Liver (tissue), 9 donors: ENCODE measurements around the gene COX19. TPM values are rescaled to one million over a fixed set of nuclear protein-coding genes. Genes with fewer than 3 reads are reported as not detected.
"Not testable (repeated sequence)": the region's sequence is repeated elsewhere in the genome, so short reads cannot be mapped to it uniquely, and the experiment has no call there.

Experiments
- DNase-seq: peaks from one replicate; pipeline ENCODE4 v3.0.0-alpha.2; 2017; ENCODE audit warnings: low spot score
- H3K27ac ChIP-seq, 2 donors: one replicate each; pipeline ENCODE4 v1.7.0; 2013; ENCODE audit warnings: inconsistent platforms in 2 of 2, low read length in 2 of 2, control low read depth in 1 of 2, low read depth in 1 of 2, mild to moderate bottlenecking in 1 of 2
- H3K27me3 ChIP-seq, 4 donors: one replicate each; pipeline versions ENCODE4 v1.6.1 to v1.7.0; 2013; ENCODE audit warnings: low read length in 3 of 4, inconsistent platforms in 1 of 4, mild to moderate bottlenecking in 1 of 4, moderate library complexity in 1 of 4; ENCODE audit not compliant: control insufficient read depth in 4 of 4, insufficient read depth in 4 of 4
- H3K36me3 ChIP-seq, 4 donors: one replicate each; pipeline versions ENCODE4 v1.6.1 to v1.7.0; 2013; ENCODE audit warnings: low read length in 3 of 4, mild to moderate bottlenecking in 3 of 4, low read depth in 1 of 4, moderate library complexity in 1 of 4; ENCODE audit not compliant: control insufficient read depth in 4 of 4, insufficient read depth in 3 of 4
- H3K4me1 ChIP-seq, 4 donors: one replicate each; pipeline versions ENCODE4 v1.6.1 to v1.7.0; 2013; ENCODE audit warnings: low read length in 3 of 4, mild to moderate bottlenecking in 3 of 4, moderate library complexity in 1 of 4; ENCODE audit not compliant: control insufficient read depth in 4 of 4, insufficient read depth in 4 of 4
- H3K4me3 ChIP-seq, 3 donors: one replicate each; pipeline versions ENCODE4 v1.6.1 to v1.7.0; 2013; ENCODE audit warnings: low read length in 3 of 3, control low read depth in 1 of 3, low read depth in 1 of 3, mild to moderate bottlenecking in 1 of 3
- H3K9ac ChIP-seq, 2 donors: one replicate each; pipeline ENCODE4 v1.7.0; 2013; ENCODE audit warnings: low read length in 2 of 2, mild to moderate bottlenecking in 2 of 2, moderate library complexity in 2 of 2, control low read depth in 1 of 2, low read depth in 1 of 2
- H3K9me3 ChIP-seq, 4 donors: one replicate each; pipeline versions ENCODE4 v1.6.1 to v1.7.0; 2013; ENCODE audit warnings: low read length in 3 of 4; ENCODE audit not compliant: control insufficient read depth in 4 of 4
- EGR1 ChIP-seq, 2 donors: IDR thresholded peaks; 2 replicates each; pipeline ENCODE4 v1.6.1; 2016 to 2018; ENCODE audit warnings: antibody characterized with exemption in 2 of 2, low read depth in 2 of 2
- FOXA1 ChIP-seq: IDR thresholded peaks from 2 replicates; pipeline ENCODE4 v1.6.1; 2016; ENCODE audit warnings: antibody characterized with exemption
- FOXA2 ChIP-seq: IDR thresholded peaks from 2 replicates; pipeline ENCODE4 v1.6.1; 2016; ENCODE audit warnings: antibody characterized with exemption
- GABPA ChIP-seq, 2 donors: IDR thresholded peaks in 1 of 2; conservative IDR thresholded peaks in 1 of 2; 2 replicates each; pipeline ENCODE4 v1.6.1; 2016; ENCODE audit warnings: antibody characterized with exemption in 2 of 2, mild to moderate bottlenecking in 1 of 2, moderate library complexity in 1 of 2
- HNF4A ChIP-seq, 2 donors: conservative IDR thresholded peaks; 2 replicates each; pipeline ENCODE4 v1.6.1; 2016; ENCODE audit warnings: antibody characterized with exemption in 2 of 2, mild to moderate bottlenecking in 2 of 2
- HNF4G ChIP-seq: IDR thresholded peaks from 2 replicates; pipeline ENCODE4 v1.6.1; 2016; ENCODE audit warnings: antibody characterized with exemption
- JUND ChIP-seq, 2 donors: IDR thresholded peaks; 2 replicates each; pipeline ENCODE4 v1.6.1; 2016; ENCODE audit warnings: antibody characterized with exemption in 2 of 2
- NR2F2 ChIP-seq: IDR thresholded peaks from 2 replicates; pipeline ENCODE4 v1.6.1; 2016; ENCODE audit warnings: antibody characterized with exemption
- RAD21 ChIP-seq, 2 donors: IDR thresholded peaks; 2 replicates each; pipeline ENCODE4 v1.6.1; 2016; ENCODE audit warnings: antibody characterized with exemption in 2 of 2, mild to moderate bottlenecking in 2 of 2
- RXRA ChIP-seq, 2 donors: IDR thresholded peaks; 2 replicates each; pipeline ENCODE4 v1.6.1; 2017 to 2018; ENCODE audit warnings: antibody characterized with exemption in 2 of 2, mild to moderate bottlenecking in 1 of 2
- SP1 ChIP-seq: IDR thresholded peaks from 2 replicates; pipeline ENCODE4 v1.6.1; 2018; ENCODE audit warnings: antibody characterized with exemption, mild to moderate bottlenecking
- YY1 ChIP-seq: IDR thresholded peaks from 2 replicates; pipeline ENCODE4 v1.6.1; 2016; ENCODE audit warnings: antibody characterized with exemption, mild to moderate bottlenecking
- WGBS: extraction: QIAGEN DNeasy Blood & Tissue Kit; methylation state at CpG from one replicate; pipeline ENCODE4 v1.1.7; 2013; 5-methylcytosine and 5-hydroxymethylcytosine counted together
- polyA plus RNA-seq, 2 donors: library from polyadenylated mRNA; stranded (reverse) in 1 of 2; unstranded in 1 of 2; fragments of 200-250 nt in 1 of 2; fragments of >200 nt in 1 of 2; fragmentation: Nextera tagmentation in 1 of 2; extraction: Ambion mirVana in 1 of 2; gene quantifications; one replicate each; pipeline versions ENCODE4 v1.2.1 to v1.2.3, GENCODE V29; 2013 to 2015
- total RNA-seq, 2 donors: library from RNA; depleted of rRNA; stranded (reverse); fragments of >200 nt; gene quantifications; one replicate each; pipeline ENCODE4 v1.2.3, GENCODE V29; 2014
- TF ChIP-seq, protein P1 (sequence below): fragments of 150-350 bp; IDR thresholded peaks from 2 replicates; pipeline ENCODE4 v1.5.1; 2017; ENCODE audit warnings: improper control_type of control experiment, low read depth, low read length; ENCODE audit not compliant: missing input control
- TF ChIP-seq, protein P2 (sequence below): IDR thresholded peaks from 2 replicates; pipeline ENCODE4 v1.6.1; 2016; ENCODE audit warnings: antibody characterized with exemption
- TF ChIP-seq, protein P3 (sequence below): IDR thresholded peaks from 2 replicates; pipeline ENCODE4 v1.6.1; 2016; ENCODE audit warnings: antibody characterized with exemption
- TF ChIP-seq, protein P4 (sequence below): IDR thresholded peaks from 2 replicates; pipeline ENCODE4 v1.6.1; 2016; ENCODE audit warnings: antibody characterized with exemption
- TF ChIP-seq, protein P5 (sequence below): IDR thresholded peaks from 2 replicates; pipeline ENCODE4 v1.6.1; 2016; ENCODE audit warnings: antibody characterized with exemption, mild to moderate bottlenecking
- donor health status: healthy.
- donor health status: healthy.
- donor health status: healthy.
- donor health status: healthy.
- donor health status: healthy.

Gene COX19
- total and polyA plus RNA-seq, 4 donors = 2.2 to 9.8 (median 4.8) TPM

DNA sequence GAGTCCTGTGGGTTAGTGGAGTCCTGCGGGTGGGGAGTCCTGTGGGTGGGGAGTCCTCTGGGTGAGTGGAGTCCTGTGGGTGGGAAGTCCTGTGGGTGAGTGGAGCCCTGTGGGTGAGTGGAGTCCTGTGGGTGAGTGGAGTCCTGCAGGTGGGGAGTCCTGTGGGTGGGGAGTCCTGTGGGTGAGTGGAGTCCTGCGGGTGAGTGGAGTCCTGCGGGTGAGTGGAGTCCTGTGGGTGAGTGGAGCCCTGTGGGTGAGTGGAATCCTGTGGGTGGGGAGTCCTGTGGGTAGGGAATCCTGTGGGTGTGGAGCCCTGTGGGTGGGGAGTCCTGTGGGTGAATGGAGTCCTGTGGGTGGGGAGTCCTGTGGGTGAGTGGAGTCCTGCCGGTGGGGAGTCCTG, 26.7 kb upstream of the COX19 start:
- H3K36me3 ChIP-seq, H3K4me1 ChIP-seq, H3K9ac ChIP-seq, DNase-seq, H3K9me3 ChIP-seq, H3K4me3 ChIP-seq, H3K27me3 ChIP-seq, H3K27ac ChIP-seq: not testable (repeated sequence)
- 97% methylated on average over 4 of the region's 4 CpGs for WGBS

DNA sequence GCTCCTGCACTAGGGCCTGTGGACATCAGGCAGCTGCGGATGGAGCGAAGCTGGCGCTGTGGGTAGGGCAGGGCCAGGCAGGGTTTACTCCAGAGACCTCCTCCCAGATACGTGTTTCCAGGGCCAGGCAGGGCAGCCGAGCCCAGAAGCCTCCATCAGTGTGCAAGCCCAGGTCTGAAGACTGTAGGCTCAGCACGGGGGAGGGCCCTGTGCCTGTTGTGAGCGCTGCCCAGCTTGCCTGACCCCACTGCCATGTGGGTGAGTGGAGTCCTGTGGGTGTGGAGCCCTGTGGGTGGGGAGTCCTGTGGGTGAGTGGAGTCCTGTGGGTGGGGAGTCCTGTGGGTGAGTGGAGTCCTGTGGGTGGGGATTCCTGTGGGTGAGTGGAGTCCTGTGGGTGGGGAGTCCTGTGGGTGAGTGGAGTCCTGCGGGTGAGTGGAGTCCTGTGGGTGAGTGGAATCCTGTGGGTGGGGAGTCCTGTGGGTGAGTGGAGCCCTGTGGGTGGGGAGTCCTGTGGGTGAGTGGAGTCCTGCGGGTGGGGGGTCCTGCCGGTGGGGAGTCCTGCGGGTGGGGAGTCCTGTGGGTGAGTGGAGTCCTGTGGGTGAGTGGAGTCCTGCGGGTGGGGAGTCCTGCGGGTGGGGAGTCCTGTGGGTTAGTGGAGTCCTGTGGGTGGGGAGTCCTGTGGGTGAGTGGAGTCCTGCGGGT, 25.9 kb upstream of the COX19 start:
- H3K4me3 ChIP-seq, H3K9me3 ChIP-seq, H3K9ac ChIP-seq, H3K27ac ChIP-seq, H3K27me3 ChIP-seq, H3K4me1 ChIP-seq, DNase-seq, H3K36me3 ChIP-seq: not testable (repeated sequence)
- WGBS = 97% methylated on average over 14 of the region's 14 CpGs

DNA sequence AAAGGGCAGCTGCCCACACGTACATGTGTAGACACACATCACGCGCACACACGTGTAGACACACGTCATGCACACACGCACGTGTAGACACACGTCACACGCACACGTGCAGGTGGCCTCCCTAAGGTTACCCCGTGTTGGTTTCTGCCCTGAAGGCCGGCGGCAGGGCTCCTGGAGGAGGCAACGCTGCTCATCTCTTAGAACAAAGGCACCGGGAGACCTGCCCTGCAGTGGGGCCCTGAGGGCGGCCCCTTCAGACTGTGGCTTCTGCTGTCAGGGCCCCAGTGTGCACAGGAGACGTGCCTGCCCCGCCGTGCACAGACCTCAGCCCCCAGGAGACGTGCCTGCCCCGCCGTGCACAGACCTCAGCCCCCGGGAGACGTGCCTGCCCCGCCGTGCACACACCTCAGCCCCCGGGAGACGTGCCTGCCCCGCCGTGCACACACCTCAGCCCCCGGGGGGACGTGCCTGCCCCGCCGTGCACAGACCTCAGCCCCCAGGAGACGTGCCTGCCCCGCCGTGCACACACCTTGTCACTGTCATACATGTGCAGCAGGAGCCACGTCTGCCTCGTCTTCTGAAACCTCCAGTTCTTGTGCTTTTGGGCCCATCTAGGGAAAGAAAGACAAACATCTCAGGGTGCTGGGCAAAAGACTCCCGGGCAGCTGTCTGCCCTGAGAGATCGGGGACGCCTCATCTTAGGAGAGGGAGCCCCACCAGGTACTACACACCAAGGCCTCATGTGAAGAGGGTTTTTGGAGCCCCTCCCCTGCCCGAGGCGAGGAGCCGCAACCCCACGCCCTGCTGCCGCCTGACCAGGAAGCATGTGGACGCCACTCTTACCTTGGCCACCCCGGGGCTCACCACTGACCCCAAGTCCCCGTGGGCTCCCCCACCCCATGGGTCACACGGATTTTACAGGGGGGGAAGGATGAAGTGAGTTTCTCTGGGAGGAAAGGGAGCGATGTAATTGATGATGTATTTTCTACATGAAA, 24.9 kb upstream of the COX19 start:
- Histone ChIP-seq H3K4me1 (no peaks in the 10 kb centered on the region), H3K36me3 (peaks cover 0 to 10% (median 1%) of the 10 kb centered on the region in 4 donors), H3K27me3 (no peaks in the 10 kb centered on the region), H3K27ac (no peak overlapping the region), H3K4me3 (no peak overlapping the region), H3K9me3 (no peaks in the 10 kb centered on the region), H3K9ac (no peak overlapping the region)
- no peak for DNase-seq
- TF ChIP-seq, protein P1, sequence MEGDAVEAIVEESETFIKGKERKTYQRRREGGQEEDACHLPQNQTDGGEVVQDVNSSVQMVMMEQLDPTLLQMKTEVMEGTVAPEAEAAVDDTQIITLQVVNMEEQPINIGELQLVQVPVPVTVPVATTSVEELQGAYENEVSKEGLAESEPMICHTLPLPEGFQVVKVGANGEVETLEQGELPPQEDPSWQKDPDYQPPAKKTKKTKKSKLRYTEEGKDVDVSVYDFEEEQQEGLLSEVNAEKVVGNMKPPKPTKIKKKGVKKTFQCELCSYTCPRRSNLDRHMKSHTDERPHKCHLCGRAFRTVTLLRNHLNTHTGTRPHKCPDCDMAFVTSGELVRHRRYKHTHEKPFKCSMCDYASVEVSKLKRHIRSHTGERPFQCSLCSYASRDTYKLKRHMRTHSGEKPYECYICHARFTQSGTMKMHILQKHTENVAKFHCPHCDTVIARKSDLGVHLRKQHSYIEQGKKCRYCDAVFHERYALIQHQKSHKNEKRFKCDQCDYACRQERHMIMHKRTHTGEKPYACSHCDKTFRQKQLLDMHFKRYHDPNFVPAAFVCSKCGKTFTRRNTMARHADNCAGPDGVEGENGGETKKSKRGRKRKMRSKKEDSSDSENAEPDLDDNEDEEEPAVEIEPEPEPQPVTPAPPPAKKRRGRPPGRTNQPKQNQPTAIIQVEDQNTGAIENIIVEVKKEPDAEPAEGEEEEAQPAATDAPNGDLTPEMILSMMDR = no peak
- no peak for TF ChIP-seq FOXA1
- no peak for TF ChIP-seq HNF4A (conservative IDR thresholded peaks at IDR 0.05)
- no peak for TF ChIP-seq EGR1 (IDR thresholded peaks at IDR 0.05; ENCODE audit: low read depth in 2 of 2)
- TF ChIP-seq NR2F2 = no peak
- TF ChIP-seq FOXA2 = no peak
- no peak for TF ChIP-seq RAD21 (IDR thresholded peaks at IDR 0.05)
- TF ChIP-seq, protein P2, sequence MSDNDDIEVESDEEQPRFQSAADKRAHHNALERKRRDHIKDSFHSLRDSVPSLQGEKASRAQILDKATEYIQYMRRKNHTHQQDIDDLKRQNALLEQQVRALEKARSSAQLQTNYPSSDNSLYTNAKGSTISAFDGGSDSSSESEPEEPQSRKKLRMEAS = no peak
- TF ChIP-seq HNF4G = no peak
- TF ChIP-seq, protein P3, sequence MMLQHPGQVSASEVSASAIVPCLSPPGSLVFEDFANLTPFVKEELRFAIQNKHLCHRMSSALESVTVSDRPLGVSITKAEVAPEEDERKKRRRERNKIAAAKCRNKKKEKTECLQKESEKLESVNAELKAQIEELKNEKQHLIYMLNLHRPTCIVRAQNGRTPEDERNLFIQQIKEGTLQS = no peak
- TF ChIP-seq, protein P4, sequence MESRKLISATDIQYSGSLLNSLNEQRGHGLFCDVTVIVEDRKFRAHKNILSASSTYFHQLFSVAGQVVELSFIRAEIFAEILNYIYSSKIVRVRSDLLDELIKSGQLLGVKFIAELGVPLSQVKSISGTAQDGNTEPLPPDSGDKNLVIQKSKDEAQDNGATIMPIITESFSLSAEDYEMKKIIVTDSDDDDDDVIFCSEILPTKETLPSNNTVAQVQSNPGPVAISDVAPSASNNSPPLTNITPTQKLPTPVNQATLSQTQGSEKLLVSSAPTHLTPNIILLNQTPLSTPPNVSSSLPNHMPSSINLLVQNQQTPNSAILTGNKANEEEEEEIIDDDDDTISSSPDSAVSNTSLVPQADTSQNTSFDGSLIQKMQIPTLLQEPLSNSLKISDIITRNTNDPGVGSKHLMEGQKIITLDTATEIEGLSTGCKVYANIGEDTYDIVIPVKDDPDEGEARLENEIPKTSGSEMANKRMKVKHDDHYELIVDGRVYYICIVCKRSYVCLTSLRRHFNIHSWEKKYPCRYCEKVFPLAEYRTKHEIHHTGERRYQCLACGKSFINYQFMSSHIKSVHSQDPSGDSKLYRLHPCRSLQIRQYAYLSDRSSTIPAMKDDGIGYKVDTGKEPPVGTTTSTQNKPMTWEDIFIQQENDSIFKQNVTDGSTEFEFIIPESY = no peak
- TF ChIP-seq JUND (IDR thresholded peaks at IDR 0.05) = no peak
- no peak for TF ChIP-seq SP1
- TF ChIP-seq, protein P5, sequence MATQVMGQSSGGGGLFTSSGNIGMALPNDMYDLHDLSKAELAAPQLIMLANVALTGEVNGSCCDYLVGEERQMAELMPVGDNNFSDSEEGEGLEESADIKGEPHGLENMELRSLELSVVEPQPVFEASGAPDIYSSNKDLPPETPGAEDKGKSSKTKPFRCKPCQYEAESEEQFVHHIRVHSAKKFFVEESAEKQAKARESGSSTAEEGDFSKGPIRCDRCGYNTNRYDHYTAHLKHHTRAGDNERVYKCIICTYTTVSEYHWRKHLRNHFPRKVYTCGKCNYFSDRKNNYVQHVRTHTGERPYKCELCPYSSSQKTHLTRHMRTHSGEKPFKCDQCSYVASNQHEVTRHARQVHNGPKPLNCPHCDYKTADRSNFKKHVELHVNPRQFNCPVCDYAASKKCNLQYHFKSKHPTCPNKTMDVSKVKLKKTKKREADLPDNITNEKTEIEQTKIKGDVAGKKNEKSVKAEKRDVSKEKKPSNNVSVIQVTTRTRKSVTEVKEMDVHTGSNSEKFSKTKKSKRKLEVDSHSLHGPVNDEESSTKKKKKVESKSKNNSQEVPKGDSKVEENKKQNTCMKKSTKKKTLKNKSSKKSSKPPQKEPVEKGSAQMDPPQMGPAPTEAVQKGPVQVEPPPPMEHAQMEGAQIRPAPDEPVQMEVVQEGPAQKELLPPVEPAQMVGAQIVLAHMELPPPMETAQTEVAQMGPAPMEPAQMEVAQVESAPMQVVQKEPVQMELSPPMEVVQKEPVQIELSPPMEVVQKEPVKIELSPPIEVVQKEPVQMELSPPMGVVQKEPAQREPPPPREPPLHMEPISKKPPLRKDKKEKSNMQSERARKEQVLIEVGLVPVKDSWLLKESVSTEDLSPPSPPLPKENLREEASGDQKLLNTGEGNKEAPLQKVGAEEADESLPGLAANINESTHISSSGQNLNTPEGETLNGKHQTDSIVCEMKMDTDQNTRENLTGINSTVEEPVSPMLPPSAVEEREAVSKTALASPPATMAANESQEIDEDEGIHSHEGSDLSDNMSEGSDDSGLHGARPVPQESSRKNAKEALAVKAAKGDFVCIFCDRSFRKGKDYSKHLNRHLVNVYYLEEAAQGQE = no peak
- TF ChIP-seq RXRA (IDR thresholded peaks at IDR 0.05) = no peak
- TF ChIP-seq YY1 = no peak
- no peak for TF ChIP-seq GABPA (IDR thresholded peaks at IDR 0.05 in 1 of 2, conservative IDR thresholded peaks at IDR 0.05 in 1 of 2)
- WGBS = 93% methylated on average over 52 of the region's 52 CpGs
